Measurements from ENCODE around the gene PES1.
A peak's percentile ranks its signal among the peaks of the same experiment; 100 is the strongest.
"Not testable (repeated sequence)": the region's sequence is repeated elsewhere in the genome, so short reads cannot be mapped to it uniquely, and the experiment has no call there.

Gene PES1

DNA sequence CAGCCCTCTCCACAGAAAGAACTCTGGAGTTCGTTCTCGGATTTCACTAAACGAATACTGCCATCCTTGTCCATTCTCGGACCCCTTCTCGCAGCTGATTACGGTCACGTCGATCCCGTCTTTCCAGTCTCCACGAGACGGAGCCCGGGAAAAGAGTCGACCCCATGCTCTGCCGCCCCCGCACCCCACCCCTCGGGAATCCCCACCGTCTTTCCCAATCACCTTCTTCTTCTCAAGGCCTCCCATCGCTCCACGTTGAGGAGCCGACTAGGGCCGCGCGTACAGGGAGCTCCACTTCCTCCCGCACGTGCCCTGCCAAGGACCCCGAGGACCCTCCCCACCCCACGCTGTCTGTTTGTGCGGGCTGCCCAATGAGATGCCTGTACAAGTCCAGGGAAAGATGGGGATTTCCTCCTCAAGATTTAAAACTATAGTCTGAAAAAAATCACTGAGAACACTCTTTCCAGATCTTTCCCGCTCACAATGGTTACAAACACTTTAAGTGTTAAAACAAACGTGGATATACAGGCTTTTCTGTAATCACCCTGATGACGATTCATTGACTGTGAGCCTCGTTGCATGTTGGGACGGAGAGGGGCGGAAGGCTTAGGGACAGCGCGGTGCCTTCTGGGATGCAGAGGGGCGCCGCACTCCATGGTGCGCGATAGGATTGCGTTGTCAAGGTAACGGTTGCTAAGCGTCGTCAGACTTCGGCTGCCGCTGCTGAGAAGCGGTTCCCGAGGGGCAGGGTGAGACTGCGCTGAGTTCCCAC, at the start of gene PES1:
Gene PES1, minus strand, starts transcription at position 323 of the 772 bp plus-strand sequence. Its CDS starts 77 bp downstream, at position 246.
- DNase-seq = peak; percentile 94

- no peak for DNase-seq
Observed at GRCh38 chr22:30640839-30641430, 49.2 kb upstream of the PES1 start.

DNA sequence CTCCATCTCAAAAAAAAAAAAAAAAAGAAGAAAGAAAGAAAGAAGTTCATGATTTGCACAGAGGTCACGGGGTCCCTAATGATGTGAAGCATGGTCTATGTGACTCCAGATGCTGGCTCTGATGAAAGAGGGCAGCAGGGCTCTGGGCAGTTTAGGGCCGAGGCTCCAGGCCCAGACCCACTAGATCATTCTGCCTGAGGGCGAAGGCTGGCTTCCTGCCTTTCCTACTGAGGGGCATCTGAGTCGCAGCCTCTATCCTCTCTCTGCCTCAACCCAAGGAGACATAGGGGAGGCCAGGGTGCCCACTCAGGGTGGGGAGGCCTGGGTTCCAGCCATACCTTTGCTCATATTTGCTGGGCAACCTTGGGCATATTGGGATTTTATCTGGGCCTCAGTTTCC, 48.7 kb upstream of the PES1 start:
- DNase-seq = no peak

- no peak for DNase-seq
Observed at GRCh38 chr22:30637701-30638114, 46.0 kb upstream of the PES1 start.

DNA sequence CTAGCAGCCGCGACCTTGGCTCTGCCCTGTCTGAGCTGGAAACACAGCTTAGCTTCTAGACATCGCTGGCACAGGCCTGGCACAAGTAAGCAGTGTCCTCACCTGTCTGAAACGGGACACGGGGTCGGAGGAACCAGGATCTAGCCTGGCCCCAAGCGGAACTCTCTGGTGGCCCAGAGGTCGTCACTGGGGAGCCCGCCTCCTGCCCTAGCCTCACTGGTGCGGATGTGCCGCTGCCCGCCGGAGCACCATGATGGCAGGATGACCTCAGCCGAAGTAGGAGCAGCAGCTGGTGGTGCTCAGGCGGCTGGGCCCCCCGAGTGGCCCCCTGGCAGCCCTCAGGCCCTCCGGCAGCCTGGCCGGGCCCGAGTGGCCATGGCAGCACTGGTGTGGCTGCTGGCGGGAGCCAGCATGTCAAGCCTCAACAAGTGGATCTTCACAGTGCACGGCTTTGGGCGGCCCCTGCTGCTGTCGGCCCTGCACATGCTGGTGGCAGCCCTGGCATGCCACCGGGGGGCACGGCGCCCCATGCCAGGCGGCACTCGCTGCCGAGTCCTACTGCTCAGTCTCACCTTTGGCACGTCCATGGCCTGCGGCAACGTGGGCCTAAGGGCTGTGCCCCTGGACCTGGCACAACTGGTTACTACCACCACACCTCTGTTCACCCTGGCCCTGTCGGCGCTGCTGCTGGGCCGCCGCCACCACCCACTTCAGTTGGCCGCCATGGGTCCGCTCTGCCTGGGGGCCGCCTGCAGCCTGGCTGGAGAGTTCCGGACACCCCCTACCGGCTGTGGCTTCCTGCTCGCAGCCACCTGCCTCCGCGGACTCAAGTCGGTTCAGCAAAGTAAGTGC, 44.7 kb upstream of the PES1 start:
- no peak for DNase-seq

DNA sequence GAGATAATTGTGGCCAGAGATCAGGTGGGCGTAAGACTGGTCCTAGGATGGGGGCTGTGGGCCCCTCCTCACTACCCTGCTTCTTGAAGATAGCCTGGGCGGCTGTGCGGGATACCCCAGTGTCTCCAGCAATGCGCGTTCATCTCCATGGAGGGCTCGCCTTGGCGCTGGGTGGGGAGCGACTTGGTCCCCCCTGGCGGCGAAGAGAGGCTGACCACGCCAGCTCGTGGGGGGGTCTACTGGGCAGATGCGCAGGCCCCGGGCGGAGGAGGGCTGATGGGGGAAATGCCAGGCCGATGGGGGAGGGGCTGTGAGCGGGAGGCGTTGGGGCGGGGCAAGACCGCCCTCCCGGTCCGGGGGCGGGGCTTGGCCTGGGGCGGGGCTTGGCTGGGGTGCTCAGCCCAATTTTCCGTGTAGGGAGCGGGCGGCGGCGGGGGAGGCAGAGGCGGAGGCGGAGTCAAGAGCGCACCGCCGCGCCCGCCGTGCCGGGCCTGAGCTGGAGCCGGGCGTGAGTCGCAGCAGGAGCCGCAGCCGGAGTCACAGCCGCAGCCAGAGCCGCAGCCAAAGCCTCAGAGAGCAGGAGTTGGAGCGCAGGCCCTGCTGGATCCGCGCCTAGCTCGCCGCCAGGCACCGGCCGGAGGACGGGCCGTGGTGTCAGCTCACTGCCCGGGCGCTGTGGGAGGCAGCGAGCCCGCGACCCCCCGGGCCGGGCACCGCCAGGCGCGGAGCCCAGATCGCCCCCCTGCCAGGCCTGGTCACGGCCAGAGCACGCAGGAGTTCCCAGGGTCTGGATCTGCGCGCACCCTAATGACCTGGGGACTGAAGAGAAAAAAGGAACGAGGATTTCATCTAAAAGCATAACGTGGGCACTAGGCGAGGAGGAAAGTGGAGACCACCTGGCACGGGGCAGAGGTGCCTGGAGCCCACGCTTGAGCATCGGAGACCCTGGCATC, 43.8 kb upstream of the PES1 start, which contains the start of gene SLC35E4:
Gene SLC35E4, plus strand, starts transcription at position 509 of the 953 bp plus-strand sequence. CDS start 670 bp downstream, outside the sequence.
- peak; percentile 91 for DNase-seq

DNA sequence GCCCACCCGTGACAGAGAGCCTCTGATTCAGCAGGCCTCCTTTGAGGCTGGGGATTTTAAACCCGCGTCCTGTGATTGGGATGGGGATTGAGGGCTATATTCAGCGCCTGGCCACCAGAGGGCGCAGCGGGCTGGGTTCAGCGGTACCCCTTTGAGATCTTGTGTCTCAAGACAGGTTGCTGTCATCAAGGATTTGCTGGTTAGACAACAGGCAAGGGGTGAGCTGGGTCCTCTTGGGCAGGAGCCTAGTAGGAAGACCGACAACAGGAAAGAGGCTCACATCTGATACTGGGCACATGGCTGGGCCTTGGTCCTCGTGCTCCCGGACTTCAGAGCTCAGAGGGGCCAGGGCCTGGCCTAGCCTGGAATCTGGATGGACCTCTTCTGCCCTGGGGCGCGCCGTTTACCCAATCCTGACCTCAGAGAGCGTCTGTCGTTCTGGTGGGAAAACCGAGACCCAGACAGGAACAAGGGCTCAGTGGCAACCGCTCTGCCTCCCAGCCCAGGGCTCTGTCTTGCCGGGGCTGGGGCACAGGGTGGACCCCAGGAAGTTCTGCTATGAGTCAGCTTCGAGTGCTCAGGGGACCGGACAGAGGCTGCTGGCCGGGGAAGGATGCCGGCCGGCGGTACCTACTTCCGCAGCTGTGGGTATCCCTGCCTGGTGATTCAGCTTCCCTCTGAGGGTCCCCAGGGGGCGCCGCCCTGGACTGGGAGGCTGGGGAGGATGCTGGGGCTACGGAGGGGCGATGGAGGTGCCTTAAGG, 42.9 kb upstream of the PES1 start:
- DNase-seq = peak; percentile 79

DNA sequence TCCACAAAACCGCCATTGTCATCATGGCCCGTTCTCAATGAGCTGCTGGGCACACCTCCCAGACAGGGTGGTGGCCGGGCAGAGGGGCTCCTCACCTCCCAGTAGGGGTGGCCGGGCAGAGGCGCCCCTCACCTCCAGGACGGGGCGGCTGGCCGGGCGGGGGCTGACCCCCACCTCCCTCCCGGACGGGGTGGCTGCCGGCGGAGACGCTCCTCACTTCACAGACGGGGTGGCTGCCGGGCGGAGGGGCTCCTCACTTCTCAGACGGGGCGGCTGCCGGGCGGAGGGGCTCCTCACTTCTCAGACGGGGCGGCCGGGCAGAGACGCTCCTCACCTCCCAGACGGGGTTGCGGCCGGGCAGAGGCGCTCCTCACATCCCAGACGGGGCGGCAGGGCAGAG, 39.8 kb upstream of the PES1 start:
- not testable (repeated sequence) for DNase-seq

GRCh38 chr22:30628491-30628890, 36.8 kb upstream of the PES1 start:
- DNase-seq = no peak

- DNase-seq = no peak
Observed at GRCh38 chr22:30627471-30627870, 35.8 kb upstream of the PES1 start.

GRCh38 chr22:30626413-30626812, 34.7 kb upstream of the PES1 start:
- DNase-seq = no peak

DNA sequence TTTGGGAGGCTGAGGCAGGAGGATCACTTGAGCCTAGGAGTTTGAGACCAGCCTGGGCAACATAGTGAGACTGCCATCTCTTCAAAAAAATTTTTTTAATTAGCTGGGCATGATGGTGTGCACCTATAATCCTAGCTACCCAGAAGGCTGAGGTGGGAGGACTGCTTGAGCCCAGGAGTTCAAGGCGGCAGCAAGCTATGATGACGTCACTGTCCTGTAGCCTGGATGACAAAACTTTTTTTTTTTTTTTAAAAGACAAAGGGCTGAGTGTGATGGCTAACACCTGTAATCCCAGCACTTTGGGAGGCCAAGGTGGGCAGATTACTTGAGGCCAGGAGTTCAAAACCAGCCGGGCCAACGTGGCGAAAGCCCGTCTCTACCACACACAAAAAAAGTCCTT, 28.2 kb upstream of the PES1 start:
- not testable (repeated sequence) for DNase-seq

GRCh38 chr22:30617819-30618218, 26.1 kb upstream of the PES1 start:
- DNase-seq = no peak

DNA sequence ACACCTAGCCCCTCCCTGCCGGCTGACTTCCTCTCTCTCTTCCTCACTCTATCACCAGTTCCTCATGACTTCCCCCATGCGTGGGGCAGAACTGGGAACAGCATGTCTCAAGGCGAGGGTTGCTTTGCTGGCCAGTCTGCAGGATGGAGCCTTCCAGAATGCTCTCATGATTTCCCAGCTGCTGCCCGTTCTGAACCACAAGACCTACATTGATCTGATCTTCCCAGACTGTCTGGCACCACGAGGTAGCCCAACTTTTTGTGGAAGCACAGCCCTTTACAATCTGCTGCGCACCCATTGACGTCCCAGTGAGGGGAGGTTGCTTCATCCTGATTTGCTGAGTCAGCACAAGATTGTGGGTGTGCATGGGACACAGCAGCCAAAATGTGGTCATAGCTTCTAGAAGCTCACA, 23.8 kb upstream of the PES1 start:
- no peak for DNase-seq

DNA sequence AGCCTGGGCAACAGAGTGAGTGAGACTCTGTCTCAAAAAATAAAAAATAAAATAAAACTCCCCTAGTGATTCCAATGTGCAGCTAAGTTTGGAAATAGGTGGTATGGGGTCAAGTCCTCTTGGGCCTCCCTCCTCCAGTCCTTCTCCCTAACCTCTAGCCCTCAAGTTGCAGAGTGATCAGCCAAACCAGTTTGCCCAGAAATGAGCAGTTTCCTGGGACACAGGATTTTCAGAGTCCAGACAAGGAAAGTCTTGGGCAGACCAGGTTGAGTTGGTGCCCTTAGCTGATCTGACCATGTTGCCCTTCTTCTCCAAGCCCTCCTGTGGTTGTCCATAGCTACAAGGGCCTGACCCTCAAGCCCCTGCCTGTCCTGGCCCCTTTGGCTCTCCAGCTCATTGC, 23.2 kb upstream of the PES1 start:
- no peak for DNase-seq

DNA sequence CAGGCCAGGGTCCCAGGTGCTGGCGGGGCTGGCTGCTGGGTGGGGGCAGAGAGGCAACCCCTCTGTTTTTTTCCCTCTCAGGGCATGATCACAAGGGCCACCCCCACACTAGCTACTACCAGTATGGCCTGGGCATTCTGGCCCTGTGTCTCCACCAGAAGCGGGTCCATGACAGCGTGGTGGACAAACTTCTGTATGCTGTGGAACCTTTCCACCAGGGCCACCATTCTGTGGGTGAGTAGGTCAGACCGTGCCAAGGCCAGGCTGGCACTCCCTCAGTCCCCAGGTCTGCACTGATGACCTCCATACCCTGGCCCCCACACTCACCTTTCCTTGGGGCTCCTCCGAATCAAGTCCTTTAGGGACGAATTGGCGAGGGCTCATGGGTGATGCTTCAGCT, 22.6 kb upstream of the PES1 start:
- no peak for DNase-seq

- DNase-seq = no peak
Observed at GRCh38 chr22:30612789-30613188, 21.1 kb upstream of the PES1 start.

GRCh38 chr22:30611197-30611596, 19.5 kb upstream of the PES1 start:
- no peak for DNase-seq

DNA sequence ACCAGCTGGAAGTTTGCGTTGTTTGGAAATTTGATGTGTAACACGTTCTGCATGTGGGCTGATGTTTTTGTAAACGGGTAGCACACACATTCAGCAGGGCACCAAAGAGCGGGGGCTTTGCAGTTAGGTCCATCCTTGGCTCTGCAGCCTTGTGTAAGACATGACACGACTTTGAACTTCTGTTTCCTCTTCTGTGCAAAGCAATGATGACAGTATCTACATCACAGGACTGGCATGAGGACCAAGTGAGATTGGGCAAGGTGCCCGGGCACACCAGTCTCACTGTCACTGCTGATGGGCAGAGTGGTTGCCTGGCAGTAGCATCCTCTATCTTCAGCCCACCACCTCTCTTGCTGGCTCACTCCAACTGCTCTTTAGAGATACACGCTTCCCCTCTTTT, 18.6 kb upstream of the PES1 start:
- DNase-seq = no peak

- no peak for DNase-seq
Observed at GRCh38 chr22:30609260-30610185, 17.8 kb upstream of the PES1 start.

Measured in activated effector memory CD4-positive, alpha-beta T cell treated with Interleukin-2 at 50 U/mL for 16 hours (primary cell).